ENCODE data around the gene ALG5.
A peak's percentile ranks its signal among the peaks of the same experiment; 100 is the strongest.

ALG5 gene

GRCh38 chr13:36999054-36999714 lies at the start of gene ALG5:
TSS of gene ALG5 (minus strand) at chr13:36999340. CDS start at chr13:36999300, 40 bp downstream.
- DNase-seq (ENCODE audit: low read depth in 2 of 2) = peak; percentile 83

GRCh38 chr13:37047846-37048245 lies 48.7 kb upstream of the ALG5 start:
- no peak for DNase-seq (ENCODE audit: low read depth in 2 of 2)

DNA sequence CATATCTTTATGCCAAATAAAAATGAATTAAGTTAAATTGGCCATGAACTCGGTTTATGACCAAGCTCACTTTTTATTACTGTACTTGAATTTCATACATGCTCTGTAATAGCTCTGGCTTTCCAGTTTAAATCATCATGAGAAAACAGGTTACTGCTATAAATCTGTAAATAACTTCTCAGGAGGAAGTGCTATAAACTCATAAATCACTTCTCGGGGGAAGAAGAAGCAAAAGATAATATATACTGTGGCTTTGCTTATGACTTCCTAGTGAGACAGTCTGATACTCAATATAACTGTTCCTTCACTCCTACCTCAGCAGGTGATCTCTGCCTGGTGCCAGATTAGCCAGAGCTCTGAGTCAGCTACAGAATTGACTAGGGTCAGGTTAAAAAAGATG lies 47.9 kb upstream of the ALG5 start:
- no peak for DNase-seq (ENCODE audit: low read depth in 2 of 2)

GRCh38 chr13:37046062-37046461 lies 46.9 kb upstream of the ALG5 start:
- DNase-seq (ENCODE audit: low read depth in 2 of 2) = no peak

- no peak for DNase-seq (ENCODE audit: low read depth in 2 of 2)
These were observed 41.6 kb upstream of the ALG5 start for GRCh38 chr13:37040789-37041188.

GRCh38 chr13:37039896-37040295 lies 40.8 kb upstream of the ALG5 start:
- DNase-seq (ENCODE audit: low read depth in 2 of 2) = no peak

DNA sequence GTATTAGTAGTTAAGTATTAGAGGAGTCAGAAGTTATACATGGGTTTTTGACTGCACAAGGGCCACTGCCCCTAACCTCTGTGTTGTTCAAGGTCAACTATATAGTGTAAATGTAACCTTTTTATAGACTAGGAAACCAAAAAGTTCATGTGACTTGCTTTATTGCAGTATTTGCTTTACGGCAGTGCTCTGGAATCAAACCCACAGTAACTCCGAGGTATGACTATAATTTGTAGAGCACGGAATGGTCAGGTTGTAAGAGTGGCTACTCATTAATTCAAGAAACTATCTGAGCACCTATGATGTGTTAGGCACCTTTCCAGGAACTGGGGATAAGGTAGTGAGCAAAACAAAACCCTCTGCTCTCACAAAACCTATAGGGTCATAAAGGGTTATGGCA lies 38.1 kb upstream of the ALG5 start:
- DNase-seq (ENCODE audit: low read depth in 2 of 2) = no peak

DNA sequence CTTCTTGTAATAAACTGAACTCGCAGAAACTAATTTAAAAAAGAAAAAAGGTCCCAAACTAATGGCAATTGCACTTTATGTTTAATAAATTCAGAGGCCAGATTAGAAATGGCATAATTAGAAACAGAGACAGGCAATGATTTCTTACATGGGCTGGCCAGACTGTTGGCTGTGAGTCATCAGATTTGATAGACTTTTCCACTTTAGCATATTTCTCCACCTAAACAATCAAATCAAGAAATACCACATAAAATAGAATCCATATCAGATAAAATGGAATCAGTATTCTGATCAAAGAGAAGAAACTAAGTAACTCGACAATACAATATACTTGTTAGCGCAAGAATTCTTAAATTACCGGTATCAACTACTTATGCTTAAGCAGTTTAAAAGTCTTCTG lies 30.5 kb upstream of the ALG5 start:
- no peak for DNase-seq (ENCODE audit: low read depth in 2 of 2)

GRCh38 chr13:37027639-37028038 lies 28.5 kb upstream of the ALG5 start:
- DNase-seq (ENCODE audit: low read depth in 2 of 2) = no peak

DNA sequence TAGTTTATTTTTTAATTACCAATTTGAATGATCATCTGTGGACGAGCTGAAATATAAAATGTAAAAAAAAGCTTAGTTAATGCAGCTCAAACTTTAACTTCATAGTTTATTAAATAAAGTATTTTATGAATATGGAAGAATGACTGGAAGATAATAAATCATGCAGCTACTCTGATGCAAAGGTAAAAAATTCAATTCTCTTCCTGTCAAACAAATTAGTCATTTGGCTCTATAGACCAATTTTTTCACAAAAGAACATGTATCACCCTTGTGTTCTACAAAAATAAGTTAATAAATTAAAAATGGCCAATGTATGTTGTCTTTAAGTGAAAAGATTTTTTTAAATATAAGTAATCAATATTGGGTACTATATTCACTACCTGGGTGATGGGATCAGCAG lies 27.6 kb upstream of the ALG5 start:
- DNase-seq (ENCODE audit: low read depth in 2 of 2) = no peak

DNA sequence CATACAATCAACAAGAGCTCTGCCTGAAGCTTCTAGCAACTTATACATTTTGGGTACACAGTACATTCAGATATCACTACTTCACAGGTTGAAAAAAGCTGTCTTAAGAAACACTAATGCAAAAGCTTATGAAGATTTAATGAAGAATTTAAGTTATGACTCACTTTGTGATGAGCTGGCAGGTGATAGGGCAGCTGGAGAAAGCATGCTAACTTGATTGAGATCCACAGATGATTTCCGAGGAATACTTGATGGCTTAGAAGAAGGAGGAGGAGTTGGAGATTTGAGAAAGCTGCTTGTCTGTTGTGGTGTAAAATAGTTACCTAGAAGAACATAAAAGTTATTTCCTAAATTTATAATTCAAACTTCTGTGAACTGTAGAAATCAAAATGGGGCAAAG lies 24.7 kb upstream of the ALG5 start:
- no peak for DNase-seq (ENCODE audit: low read depth in 2 of 2)

- no peak for DNase-seq (ENCODE audit: low read depth in 2 of 2)
These were observed 15.5 kb upstream of the ALG5 start for GRCh38 chr13:37014609-37015008.

GRCh38 chr13:37011788-37012187 lies 12.6 kb upstream of the ALG5 start:
- DNase-seq (ENCODE audit: low read depth in 2 of 2) = no peak

DNA sequence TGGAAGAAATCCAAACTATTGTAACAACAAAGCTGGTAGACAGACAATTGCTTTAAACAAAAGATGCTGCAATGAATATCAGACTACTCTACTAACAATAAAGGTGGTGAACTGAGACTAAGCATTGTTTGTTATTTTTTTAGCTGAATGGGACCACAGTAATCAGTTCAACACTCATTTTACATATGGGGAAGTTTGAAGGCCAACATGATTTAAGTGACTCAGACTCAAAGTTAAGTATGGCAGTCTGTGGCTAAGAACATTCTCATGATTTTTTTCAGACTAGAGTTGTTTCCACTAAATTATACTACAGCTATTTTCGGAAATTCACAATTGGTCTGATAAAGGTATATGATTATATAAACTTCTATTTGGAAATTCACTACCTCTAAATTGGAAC lies 11.9 kb upstream of the ALG5 start:
- no peak for DNase-seq (ENCODE audit: low read depth in 2 of 2)

- DNase-seq (ENCODE audit: low read depth in 2 of 2) = no peak
These were observed 11.3 kb upstream of the ALG5 start for GRCh38 chr13:37010424-37010823.

- DNase-seq (ENCODE audit: low read depth in 2 of 2) = no peak
These were observed 10.6 kb upstream of the ALG5 start for GRCh38 chr13:37009692-37010091.

DNA sequence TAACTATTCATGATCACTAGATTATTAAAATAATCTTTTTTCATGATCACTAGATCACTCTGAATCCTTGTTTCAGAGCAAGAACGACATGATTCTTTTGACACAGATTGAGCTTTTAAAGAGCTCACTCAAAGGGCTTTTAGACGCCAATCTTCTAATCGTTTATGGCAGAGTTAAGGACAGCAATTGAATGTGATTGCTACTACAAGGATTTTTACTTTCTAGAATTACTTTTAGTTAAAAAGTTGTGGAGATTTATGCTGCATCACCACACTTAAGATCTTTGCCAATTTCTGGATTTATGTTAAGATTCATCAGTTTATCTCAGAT lies 2.7 kb upstream of the ALG5 start:
- no peak for DNase-seq (ENCODE audit: low read depth in 2 of 2)

- DNase-seq (ENCODE audit: low read depth in 2 of 2) = no peak
These were observed 507 bp downstream of the ALG5 start for GRCh38 chr13:36998624-36999041.

DNA sequence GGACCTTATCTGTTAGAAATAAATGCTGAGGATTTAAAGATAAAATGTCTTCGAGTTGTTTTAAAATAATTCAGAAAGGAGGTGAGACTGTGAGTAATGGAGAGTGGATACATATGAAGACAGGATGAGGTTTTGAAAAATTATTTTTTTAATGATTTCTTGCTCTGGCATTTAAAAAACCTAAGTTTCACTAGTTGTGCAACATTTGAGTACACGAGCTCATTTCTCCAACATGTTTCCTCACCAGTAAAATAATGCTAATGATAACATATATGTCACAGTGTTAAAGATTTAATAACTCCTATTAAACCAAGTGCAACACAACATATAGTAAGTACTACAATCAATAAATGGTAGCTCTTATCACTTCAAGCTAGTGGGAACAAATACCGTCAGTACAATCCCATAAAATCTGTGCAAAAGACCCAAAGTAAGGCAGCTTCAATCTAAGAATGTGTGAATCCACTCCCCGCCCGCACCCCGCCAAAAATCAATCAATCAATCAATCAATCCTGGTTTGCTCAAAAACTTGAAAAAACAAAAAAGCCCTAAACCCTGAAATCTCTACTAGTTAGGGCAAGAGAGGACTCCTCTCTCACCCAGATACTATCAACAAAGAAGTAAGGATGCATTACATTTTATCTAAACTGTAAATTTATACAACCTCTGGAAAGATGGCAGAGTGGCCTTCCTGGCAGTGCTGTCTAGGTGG lies 1.3 kb downstream of the ALG5 start:
- DNase-seq (ENCODE audit: low read depth in 2 of 2) = no peak

GRCh38 chr13:36992362-36992761 lies 6.8 kb downstream of the ALG5 start:
- no peak for DNase-seq (ENCODE audit: low read depth in 2 of 2)

DNA sequence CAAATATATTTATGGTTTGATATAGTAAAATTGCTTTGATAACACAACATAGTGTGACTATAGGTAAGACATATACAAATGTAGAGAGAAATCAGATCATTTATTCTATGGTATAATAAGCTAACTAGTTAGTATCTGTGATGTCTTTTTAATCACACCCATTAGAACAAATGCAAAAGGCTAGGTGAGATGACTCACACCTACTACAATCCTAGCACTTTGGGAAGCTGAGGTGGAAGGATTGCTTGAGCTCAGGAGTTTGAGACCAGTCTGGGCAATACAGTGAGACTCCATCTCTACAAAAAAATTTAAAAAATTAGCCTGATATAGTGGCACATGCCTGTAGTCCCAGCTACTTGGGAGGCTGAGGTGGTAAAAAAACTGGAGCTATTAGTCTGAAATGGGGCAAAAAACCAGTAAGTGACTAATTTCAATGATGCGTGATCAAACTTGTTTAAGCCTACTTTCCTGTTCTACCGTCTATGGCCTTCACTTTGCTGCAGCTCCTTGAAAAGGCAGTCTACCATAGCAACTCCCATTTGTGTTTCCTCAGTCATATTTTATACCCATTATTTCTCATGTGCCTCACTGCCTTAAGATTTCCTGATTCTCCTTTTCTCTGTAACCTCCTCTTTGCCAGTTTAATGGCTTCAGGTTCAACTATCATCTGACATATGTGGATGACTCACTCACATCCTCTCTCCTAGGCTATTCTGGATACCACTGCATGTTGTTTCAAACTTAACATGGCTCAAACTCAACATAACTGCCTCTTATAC lies 12.5 kb downstream of the ALG5 start:
- no peak for DNase-seq (ENCODE audit: low read depth in 2 of 2)

DNA sequence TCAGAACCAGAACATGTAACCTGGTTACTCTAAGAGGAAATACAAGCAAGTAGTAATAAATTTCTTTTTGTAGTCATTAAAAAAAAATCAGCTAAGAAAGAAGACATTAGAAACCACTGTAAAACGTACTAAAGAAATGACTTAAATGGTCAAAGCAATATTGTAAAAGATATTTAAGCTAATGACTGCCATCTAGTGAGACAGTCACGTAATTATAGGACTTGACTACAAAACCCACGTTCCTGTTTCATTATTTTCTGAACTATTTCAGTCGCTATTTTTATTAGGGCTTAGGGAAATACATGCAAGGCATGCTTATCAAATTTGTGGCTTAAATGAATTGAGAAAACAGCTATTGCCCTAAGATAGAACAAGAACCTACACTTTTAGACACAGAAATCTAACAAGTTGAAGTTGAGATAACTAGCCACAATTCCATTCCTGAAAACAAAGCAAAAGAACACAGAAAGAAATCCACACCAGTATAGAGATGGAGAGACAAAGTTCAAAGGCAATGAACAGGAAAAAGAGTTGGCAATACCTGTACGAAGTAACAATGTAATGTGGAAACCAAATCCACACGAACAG lies 17.9 kb downstream of the ALG5 start:
- no peak for DNase-seq (ENCODE audit: low read depth in 2 of 2)

Measured in activated CD4-positive, alpha-beta T cell treated with anti-CD3 and anti-CD28 coated beads for 24 hours (primary cell).